H1 (cell line): ENCODE results near the gene ENTPD2. TPM values are rescaled to one million over a fixed set of nuclear protein-coding genes. Genes with fewer than 3 reads are reported as not detected.

Experiments used
- ASH2L ChIP-seq: fragments of 200-600, 300-600 bp; sonication (generic); IDR thresholded peaks from one replicate; pipeline ENCODE4 v1.7.1; 2017; ENCODE audit warnings: low read length
- EGR1 ChIP-seq: IDR thresholded peaks from 2 replicates; pipeline ENCODE4 v1.6.1; 2011; ENCODE audit warnings: low read depth, low read length, borderline replicate concordance
- polyA plus RNA-seq, 7 experiments: library from polyadenylated mRNA; depleted of rRNA in 3 of 7; stranded (reverse) in 5 of 7; unstranded in 2 of 7; fragments of >200 nt in 5 of 7; fragments of 200-250 nt in 2 of 7; gene quantifications; 1 replicate in 5 of 7; 2 replicates in 1 of 7; 4 replicates in 1 of 7; pipeline versions ENCODE4 v1.2.1 to v1.2.3, GENCODE V29; 2011 to 2013; ENCODE audit warnings: missing spikeins in 2 of 7, mixed read lengths in 2 of 7
- total RNA-seq: library from RNA; stranded (reverse); fragmentation: NEBNext Ultra II Directional; extraction: Animal tissue kit (Norgen Biotek cat#: 25700); gene quantifications from 2 replicates; pipeline ENCODE4 v1.2.1, GENCODE V29; 2021

ENTPD2 gene
- total and polyA plus RNA-seq, 2 of the 8 experiments (the other 6 are each of a cell fraction or from before 2014, with no cell fraction given), result 0.65 to 3.8 TPM

GRCh38 chr9:137019891-137020683 lies 33.8 kb downstream of the ENTPD2 start (continued):
- TF ChIP-seq EGR1, result no peak
- TF ChIP-seq ASH2L, result no peak
